GM19023 (cell line): ENCODE results near the gene ZC3HAV1L.
"Not testable (repeated sequence)": the region's sequence is repeated elsewhere in the genome, so short reads cannot be mapped to it uniquely, and the experiment has no call there.

Source experiments
- ATAC-seq: cut with Tn5 transposase; IDR thresholded peaks from one replicate; pipeline ENCODE4 v1.9.1; 2021; ENCODE audit warnings: mild to moderate bottlenecking, moderate library complexity; ENCODE audit not compliant: unreplicated experiment

Gene ZC3HAV1L

GRCh38 chr7:139023076-139023475, 12.8 kb downstream of the ZC3HAV1L start:
- ATAC-seq, result no peak

- no peak for ATAC-seq
Observed at GRCh38 chr7:139022286-139022685, 13.6 kb downstream of the ZC3HAV1L start.

GRCh38 chr7:139018910-139019309, 16.9 kb downstream of the ZC3HAV1L start:
- no peak for ATAC-seq

GRCh38 chr7:139016931-139017511, 18.8 kb downstream of the ZC3HAV1L start:
- ATAC-seq, result peak; percentile 90

GRCh38 chr7:139011373-139011772, 24.5 kb downstream of the ZC3HAV1L start:
- ATAC-seq, result no peak

DNA sequence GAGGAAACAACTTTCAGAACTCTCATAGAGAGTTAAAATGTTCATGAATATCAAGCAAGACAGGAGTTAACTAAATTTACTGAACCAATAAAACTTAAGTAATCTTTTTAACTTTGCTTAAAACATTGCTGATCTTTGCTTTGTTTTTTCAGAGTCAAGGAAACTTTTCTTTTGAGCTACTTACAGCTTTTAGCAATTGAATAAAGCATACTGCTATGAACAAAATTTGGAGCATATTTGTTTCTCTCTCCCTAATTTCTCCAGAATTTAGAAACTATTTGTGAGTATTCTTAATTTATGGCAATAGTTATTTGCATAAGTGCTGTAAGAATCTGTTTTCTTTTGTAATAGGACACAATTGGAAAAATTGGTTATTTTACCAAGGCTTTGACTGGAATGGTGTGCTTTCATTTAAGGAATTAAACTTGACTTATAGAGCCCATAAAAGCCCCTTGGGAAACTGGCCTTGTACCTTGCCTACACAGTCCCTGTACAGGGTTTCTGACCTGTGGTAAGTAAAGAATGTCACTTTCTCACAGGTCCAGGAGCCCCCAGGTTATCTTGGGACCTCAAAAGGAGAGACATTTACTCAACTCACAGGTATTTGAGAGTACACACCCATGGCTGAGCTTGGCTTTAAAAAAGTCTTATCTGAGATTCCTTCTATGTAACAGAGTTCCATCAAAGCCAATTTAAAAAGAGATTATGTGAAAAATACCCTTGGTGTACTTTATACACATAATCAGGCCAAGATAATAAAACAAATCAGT, 31.3 kb downstream of the ZC3HAV1L start:
- ATAC-seq, result no peak

GRCh38 chr7:138999414-138999813, 36.4 kb downstream of the ZC3HAV1L start:
- ATAC-seq, result no peak

DNA sequence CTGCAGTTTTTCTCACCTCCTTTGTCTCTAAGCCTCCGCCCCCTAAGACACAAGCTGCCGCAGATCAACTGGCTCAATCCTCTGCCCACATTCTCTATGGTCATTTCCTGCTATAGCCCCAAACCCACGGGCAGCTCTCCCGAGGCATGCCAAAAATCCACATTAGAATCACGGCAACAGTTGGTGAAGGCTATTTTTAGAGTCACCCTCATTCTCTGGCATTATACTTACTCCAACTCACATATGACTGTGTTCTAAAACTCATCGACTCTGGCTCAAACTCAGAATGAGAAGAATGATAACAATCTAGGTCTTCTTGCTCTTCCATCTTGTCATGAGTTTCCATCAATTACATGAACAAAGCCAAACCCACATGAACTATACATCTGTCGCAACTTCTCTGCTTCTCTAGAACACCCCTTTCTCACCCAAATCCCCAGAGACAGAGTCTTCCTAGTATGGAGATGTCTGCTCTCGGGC, 43.8 kb downstream of the ZC3HAV1L start:
- no peak for ATAC-seq

GRCh38 chr7:138987686-138988085, 48.2 kb downstream of the ZC3HAV1L start:
- no peak for ATAC-seq

- no peak for ATAC-seq
Observed at GRCh38 chr7:138982204-138982623, 53.6 kb downstream of the ZC3HAV1L start.

DNA sequence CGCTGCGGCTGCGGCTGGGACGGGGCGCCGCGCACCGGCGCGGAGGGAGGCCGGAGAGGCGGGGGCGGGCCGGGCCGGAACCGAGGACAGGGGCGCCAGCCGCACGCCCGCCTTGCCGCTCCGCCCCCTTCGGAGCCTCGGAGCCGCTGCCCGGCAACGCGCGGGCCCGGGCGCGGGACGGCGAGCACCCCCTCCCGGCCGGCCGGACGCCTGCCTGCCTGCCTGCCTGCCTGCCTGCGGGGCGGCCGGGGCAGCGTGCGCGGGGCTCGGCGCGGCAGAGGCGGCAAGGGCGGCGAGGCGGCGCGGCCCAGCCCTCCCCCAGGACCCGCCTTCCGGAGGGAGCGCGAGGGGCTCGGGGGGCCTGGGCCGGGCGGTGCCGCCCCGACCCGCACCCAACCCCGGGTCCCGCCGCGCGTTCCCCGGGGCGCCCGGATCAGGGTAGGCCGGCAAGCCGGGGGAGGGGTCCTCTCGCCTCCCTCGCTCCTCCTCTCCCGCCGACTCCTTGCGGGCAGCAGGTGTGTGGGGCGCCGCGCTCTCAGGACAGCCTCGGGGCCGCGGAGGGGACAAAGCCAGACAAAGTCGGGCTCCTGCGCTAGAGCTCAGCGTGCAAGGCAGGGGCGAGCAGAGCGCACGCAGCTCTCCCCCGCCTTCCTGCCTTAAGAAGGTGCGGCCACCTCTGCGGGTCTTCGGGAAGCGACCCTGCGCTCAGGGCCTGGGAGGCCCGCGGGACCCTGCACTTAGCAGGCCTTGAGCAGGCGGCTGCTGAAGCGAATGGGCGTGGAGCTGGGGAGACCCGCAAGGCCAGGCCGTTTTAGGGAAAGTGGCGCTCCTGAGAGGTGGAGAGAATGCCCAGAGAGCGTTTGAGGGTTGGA, 54.3 kb downstream of the ZC3HAV1L start, which contains the start of gene KIAA1549:
KIAA1549 (minus strand) TSS at position 58 of the 872 bp plus-strand sequence. CDS start 120 bp downstream, outside the sequence.
- ATAC-seq, result peak; percentile 71

DNA sequence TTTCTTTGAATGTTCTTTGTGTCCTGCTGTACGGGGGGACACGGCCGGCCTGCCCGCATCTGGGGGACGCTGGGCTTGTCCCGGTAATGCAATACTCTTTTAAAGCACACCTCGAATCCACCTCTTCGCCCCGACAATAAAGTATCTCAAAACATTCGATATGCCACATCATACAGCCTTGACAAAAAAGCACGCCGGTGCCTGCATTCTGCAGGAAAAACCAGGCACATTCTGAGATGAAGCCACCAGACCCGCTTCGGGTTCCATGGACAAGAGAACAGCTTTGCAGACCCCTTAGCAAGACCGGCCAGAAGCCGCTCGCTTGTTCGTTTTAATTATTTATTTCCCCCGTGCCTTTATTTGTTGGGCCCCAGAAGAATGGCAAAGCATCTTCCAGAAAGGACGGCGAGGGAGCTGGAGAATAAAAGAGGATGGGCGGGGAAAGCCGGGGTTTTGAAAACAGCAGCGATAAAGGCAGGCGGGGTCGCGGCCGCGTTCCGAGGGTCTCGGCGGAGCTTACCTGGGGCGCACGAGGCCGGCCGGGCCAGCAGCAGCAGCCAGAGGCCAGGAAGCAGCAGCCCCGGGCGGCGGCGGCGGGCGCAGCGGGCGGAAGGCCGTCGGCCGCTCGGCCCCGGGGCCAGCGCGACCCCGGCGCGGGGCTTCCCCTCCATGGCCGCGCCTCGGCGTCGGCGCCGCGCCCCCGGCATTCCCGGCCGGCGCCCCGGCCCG, 55.1 kb downstream of the ZC3HAV1L start:
- ATAC-seq, result peak; percentile 33

- no peak for ATAC-seq
Observed at GRCh38 chr7:138979988-138980562, 55.8 kb downstream of the ZC3HAV1L start.

- ATAC-seq, result no peak
Observed at GRCh38 chr7:138979226-138979979, 56.4 kb downstream of the ZC3HAV1L start.

GRCh38 chr7:138978541-138979184, 57.2 kb downstream of the ZC3HAV1L start:
- no peak for ATAC-seq

DNA sequence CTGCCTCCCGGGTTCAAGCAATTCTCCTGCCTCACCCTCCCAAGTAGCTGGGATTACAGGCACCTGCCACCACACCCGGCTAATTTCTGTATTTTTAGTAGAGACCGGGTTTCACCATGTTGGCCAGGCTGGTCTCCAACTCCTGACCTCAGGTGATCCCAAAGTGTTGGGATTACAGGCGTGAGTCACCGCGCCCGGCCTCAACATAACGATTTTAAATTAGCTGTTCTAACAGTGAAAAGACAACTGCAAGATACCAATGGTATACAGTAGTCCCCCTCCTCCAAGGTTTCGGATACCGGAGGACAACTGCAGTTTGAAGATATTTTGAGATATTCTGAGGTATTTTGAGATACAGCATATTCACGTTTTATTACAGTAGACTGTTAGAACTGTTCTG, 59.7 kb downstream of the ZC3HAV1L start:
- ATAC-seq, result not testable (repeated sequence)
